GM12864 (cell line): ENCODE data around the gene ZNF19.

Source experiments
- DNase-seq: peaks from one replicate; pipeline ENCODE4 v3.0.0-alpha.2; 2011; ENCODE audit warnings: low read depth
- H3K4me3 ChIP-seq: 2 replicates; pipeline ENCODE4 v1.5.1; 2011; ENCODE audit warnings: mild to moderate bottlenecking, low read depth, low read length, control low read depth
- CTCF ChIP-seq: IDR thresholded peaks from 2 replicates; pipeline ENCODE4 v1.5.1; 2011; ENCODE audit warnings: low read depth, mild to moderate bottlenecking, moderate library complexity, low read length, control low read depth, inconsistent platforms; ENCODE audit errors: missing control alignments

Gene ZNF19

DNA sequence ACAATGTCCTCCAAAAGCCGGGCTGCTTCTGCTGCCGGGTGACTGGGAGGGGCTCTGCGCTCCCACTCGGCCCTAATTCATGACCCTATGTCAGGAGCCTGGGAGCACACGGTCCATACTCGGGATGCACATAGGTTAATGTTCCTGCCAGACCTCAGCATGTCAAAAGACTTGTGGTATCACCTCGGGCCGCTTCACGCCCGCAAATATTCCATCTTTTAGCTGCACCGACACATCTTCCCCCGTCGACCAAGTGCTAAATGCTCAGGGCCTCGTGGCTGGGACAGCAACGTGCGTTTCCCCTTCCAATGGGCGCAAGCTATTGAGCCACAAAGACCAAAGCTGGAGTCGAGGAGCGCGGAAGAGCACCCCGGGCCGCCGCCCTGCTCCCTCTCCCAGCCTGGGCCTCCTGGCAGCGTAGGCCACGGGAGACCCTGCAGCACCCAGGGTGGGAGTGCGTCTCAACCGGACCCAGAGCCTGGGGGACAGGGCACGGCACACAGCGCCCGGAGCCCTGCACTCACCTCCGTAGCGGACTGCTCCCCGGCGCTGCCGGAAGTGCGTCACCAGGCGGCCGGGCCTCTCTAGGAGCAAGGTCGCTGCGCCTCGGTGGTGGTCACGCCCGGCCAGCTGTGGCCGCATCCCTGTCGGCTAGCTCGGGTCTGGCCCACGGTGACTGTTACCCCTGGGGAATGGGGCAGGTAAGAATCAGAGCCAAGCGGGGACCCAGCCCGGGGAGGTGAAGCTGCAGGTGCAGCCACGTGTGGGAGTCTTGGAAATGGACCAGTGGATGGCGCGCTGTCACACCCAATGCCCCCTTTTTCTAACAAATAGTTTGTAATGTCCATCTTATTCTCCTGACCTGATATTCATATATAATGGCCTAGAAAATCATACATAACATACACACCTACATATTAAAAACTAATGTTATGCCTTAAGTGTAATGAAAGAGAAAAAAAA is 27.2 kb downstream of the ZNF19 start, which contains the start of gene ZNF23:
ZNF23 (minus strand) TSS at position 562 of the 963 bp plus-strand sequence. CDS start 5,451 bp downstream, outside the sequence.
- peak; percentile 22 for TF ChIP-seq CTCF
- peak within 1 kb of the TSS; percentile 100 for H3K4me3 ChIP-seq
- DNase-seq: peak; percentile 33

DNA sequence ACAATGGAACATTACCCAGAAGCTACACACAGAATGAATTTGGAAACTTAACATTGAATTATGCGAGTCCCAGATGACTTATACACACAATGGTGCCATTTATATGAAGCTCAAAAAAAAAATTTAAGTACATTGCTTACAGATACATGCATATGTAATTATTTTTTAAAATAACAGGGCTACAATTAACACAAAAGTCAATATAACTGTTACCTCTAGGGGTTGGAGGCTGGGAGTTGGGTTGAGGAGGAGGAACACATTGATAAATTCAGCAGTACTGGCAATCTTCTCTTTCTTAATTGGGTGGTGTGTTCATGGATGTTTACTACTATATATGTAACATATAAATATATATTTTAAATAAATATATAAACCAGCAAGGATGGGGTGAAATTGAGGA is 28.2 kb downstream of the ZNF19 start:
- peak overlapping the region; percentile 100; the same call in 1 of the 2 replicates for H3K4me3 ChIP-seq
- TF ChIP-seq CTCF: no peak
- no peak for DNase-seq

GRCh38 chr16:71460236-71460635 is 28.9 kb downstream of the ZNF19 start:
- no peak overlapping the region for H3K4me3 ChIP-seq
- TF ChIP-seq CTCF: no peak
- no peak for DNase-seq

- no peak overlapping the region for H3K4me3 ChIP-seq
- no peak for TF ChIP-seq CTCF
- DNase-seq: no peak
These were observed 29.6 kb downstream of the ZNF19 start for GRCh38 chr16:71459510-71459909.

DNA sequence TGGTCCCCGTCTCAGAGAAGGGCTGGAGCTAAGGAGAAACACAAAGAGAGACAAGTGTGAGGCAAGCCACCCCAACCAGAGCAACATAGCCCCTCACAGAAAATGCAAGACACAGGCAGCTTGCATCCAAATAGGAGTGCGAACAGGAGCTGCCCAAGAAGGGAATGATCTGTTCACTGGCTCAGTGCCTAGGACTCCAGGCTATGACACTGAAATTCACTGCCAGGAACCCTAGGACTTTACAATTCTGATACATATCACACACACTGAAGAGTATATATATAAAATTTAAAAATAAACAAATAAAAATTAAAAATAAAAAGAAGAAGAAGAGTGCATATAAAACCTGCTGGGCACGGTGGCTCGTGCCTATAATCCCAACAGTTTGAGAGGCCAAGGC is 32.3 kb downstream of the ZNF19 start:
- no peak overlapping the region for H3K4me3 ChIP-seq
- DNase-seq: no peak
- TF ChIP-seq CTCF: no peak

DNA sequence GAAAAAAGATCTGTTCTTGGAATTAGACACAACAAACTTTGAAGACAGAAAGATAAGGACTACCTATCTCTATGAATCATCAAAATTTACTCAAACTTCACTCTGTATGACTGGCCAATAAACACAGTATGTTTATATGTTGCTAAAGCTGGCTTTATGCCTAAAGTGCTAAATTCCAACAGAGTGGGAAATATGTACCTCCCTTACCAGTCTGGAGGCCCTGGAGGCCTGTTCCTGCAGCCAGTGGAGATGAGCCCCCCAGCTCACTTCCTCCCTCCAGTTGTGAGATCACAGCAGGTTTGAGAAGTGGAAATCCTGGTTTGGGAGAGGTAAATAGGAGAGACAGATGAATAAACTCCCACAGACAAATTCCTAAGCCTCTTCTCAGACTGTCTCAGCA is 36.1 kb downstream of the ZNF19 start:
- TF ChIP-seq CTCF: no peak
- no peak for DNase-seq
- no peak overlapping the region for H3K4me3 ChIP-seq

- DNase-seq: no peak
- H3K4me3 ChIP-seq: no peak overlapping the region
- no peak for TF ChIP-seq CTCF
These were observed 40.1 kb downstream of the ZNF19 start for GRCh38 chr16:71449020-71449419.
